Keratinocyte (primary cell): ENCODE results near the gene DLX4. TPM values are rescaled to one million over a fixed set of nuclear protein-coding genes. Genes with fewer than 3 reads are reported as not detected.

Experiments
- DNase-seq: peaks from one replicate; pipeline ENCODE4 v3.0.0-alpha.2; 2011; ENCODE audit warnings: low read depth, missing footprints, low spot score
- FAIRE-seq: peaks from 2 replicates; lab custom pipeline; 2011; peaks lifted over from hg19 to GRCh38; lab: Jason Lieb, UNC
- H2AFZ ChIP-seq: 2 replicates; pipeline ENCODE4 v1.6.0; 2012; ENCODE audit warnings: low read length, control low read depth, inconsistent platforms; ENCODE audit not compliant: control insufficient read depth
- H3K27ac ChIP-seq: 2 replicates; pipeline ENCODE4 v1.5.1; 2011; ENCODE audit warnings: low read length; ENCODE audit not compliant: control insufficient read depth, insufficient read depth
- H3K27me3 ChIP-seq: 3 replicates; pipeline ENCODE4 v1.6.0; 2011; ENCODE audit warnings: low read length; ENCODE audit not compliant: control insufficient read depth, insufficient read depth; ENCODE audit errors: extremely low read depth
- H3K36me3 ChIP-seq, 2 experiments: 2 replicates in 1 of 2; 3 replicates in 1 of 2; pipeline ENCODE4 v1.5.1; 2011; ENCODE audit warnings: low read length in 2 of 2, mild to moderate bottlenecking in 1 of 2; ENCODE audit not compliant: control insufficient read depth in 2 of 2, insufficient read depth in 2 of 2; ENCODE audit errors: extremely low read depth in 1 of 2
- H3K4me1 ChIP-seq: 3 replicates; pipeline ENCODE4 v1.5.1; 2011; ENCODE audit warnings: low read length; ENCODE audit not compliant: control insufficient read depth, insufficient read depth; ENCODE audit errors: extremely low read depth
- H3K4me2 ChIP-seq: 3 replicates; pipeline ENCODE4 v1.6.0; 2011; ENCODE audit warnings: low read depth, low read length; ENCODE audit not compliant: control insufficient read depth, insufficient read depth; ENCODE audit errors: extremely low read depth
- H3K4me3 ChIP-seq, 3 experiments: fragments of 200-600 bp in 1 of 3; sonication (generic) in 1 of 3; 2 replicates in 2 of 3; 3 replicates in 1 of 3; pipeline ENCODE4 v1.5.1; 2011 to 2016; ENCODE audit warnings: low read length in 3 of 3, mild to moderate bottlenecking in 3 of 3, control low read depth in 2 of 3, inconsistent platforms in 1 of 3, low read depth in 1 of 3, mixed read lengths in 1 of 3, mixed run types in 1 of 3, moderate library complexity in 1 of 3; ENCODE audit not compliant: control insufficient read depth in 2 of 3, insufficient read depth in 2 of 3; ENCODE audit errors: extremely low read depth in 1 of 3
- H3K79me2 ChIP-seq: 2 replicates; pipeline ENCODE4 v1.6.0; 2012; ENCODE audit warnings: low read length; ENCODE audit not compliant: control insufficient read depth, insufficient read depth
- H3K9ac ChIP-seq: 3 replicates; pipeline ENCODE4 v1.6.0; 2011; ENCODE audit warnings: low read length; ENCODE audit not compliant: control insufficient read depth, insufficient read depth; ENCODE audit errors: extremely low read depth
- H3K9me1 ChIP-seq: 3 replicates; pipeline ENCODE4 v1.6.0; 2011; ENCODE audit warnings: low read length; ENCODE audit not compliant: control insufficient read depth, insufficient read depth; ENCODE audit errors: extremely low read depth
- H3K9me3 ChIP-seq: 2 replicates; pipeline ENCODE4 v1.5.1; 2012; ENCODE audit warnings: low read depth, low read length; ENCODE audit not compliant: control insufficient read depth
- H4K20me1 ChIP-seq: 3 replicates; pipeline ENCODE4 v1.6.0; 2011; ENCODE audit warnings: low read length; ENCODE audit not compliant: control insufficient read depth, insufficient read depth; ENCODE audit errors: extremely low read depth
- CTCF ChIP-seq, 3 experiments: IDR thresholded peaks in 1 of 3; conservative IDR thresholded peaks in 1 of 3; optimal IDR thresholded peaks in 1 of 3; 2 replicates in 2 of 3; 3 replicates in 1 of 3; pipeline versions ENCODE3 to v1.5.1; 2011; ENCODE audit warnings: low read length in 3 of 3, mild to moderate bottlenecking in 3 of 3, moderate library complexity in 2 of 3, control low read depth in 1 of 3, inconsistent platforms in 1 of 3; ENCODE audit not compliant: insufficient read depth in 2 of 3; ENCODE audit errors: extremely low read depth in 1 of 3
- EZH2 ChIP-seq: IDR thresholded peaks from one replicate; pipeline ENCODE4 v1.6.1; 2012; ENCODE audit warnings: inconsistent platforms, mild to moderate bottlenecking, low read length, moderate library complexity
- dilution Hi-C: fragments of 300-500 bp; cut with MboI; formaldehyde crosslinking; loops from one replicate; pipeline ENCODE4 v1.7.0; 2020; ENCODE audit warnings: low sequenced_read_pairs; ENCODE audit not compliant: extremely low pct_ligation_motif_present
- polyA plus RNA-seq, 5 experiments: library from polyadenylated mRNA; depleted of rRNA in 3 of 5; stranded (reverse) in 3 of 5; stranded (forward) in 1 of 5; unstranded in 1 of 5; fragments of >200 nt; gene quantifications; 1 replicate in 1 of 5; 2 replicates in 3 of 5; 3 replicates in 1 of 5; pipeline versions ENCODE4 v1.2.1 to v1.2.3, GENCODE V29; 2011 to 2012; ENCODE audit warnings: missing spikeins in 2 of 5, low read depth in 1 of 5, low replicate concordance in 1 of 5

The DLX4 gene
- polyA plus RNA-seq, 1 donor (not counting 4 experiments of a cell fraction or from before 2014, with no cell fraction given) = 0.18 TPM

GRCh38 chr17:49951362-49952082 is 17.5 kb upstream of the DLX4 start:
- H3K79me2 ChIP-seq = no peaks in the 10 kb centered on the region
- no peak overlapping the region for H3K4me2 ChIP-seq
- H3K36me3 ChIP-seq = no peaks in the 10 kb centered on the region
- H3K27me3 ChIP-seq = peaks cover 15% of the 10 kb centered on the region
- H4K20me1 ChIP-seq = no peaks in the 10 kb centered on the region
- DNase-seq = no peak
- no peak overlapping the region for H3K27ac ChIP-seq
- H2AFZ ChIP-seq = no peak overlapping the region
- no peak overlapping the region for H3K4me3 ChIP-seq
- H3K4me1 ChIP-seq = no peaks in the 10 kb centered on the region
- H3K9me3 ChIP-seq = no peaks in the 10 kb centered on the region
- dilution Hi-C loops = no loop called here
- no peaks in the 10 kb centered on the region for H3K9me1 ChIP-seq
- TF ChIP-seq CTCF (optimal IDR thresholded peaks at IDR 0.05 in 1 of 3, IDR thresholded peaks at IDR 0.05 in 1 of 3, conservative IDR thresholded peaks at IDR 0.05 in 1 of 3; ENCODE audit: extremely low read depth in 1 of 3, insufficient read depth in 2 of 3, low read length in 3 of 3) (no peak), EZH2 (no peak)
- FAIRE-seq = no peak
- H3K9ac ChIP-seq = no peak overlapping the region

GRCh38 chr17:49952209-49952911 is 16.6 kb upstream of the DLX4 start:
- no peaks in the 10 kb centered on the region for H3K9me1 ChIP-seq
- no peak overlapping the region for H3K4me3 ChIP-seq
- dilution Hi-C loops = no loop called here
- peaks cover 12% of the 10 kb centered on the region for H3K27me3 ChIP-seq
- no peaks in the 10 kb centered on the region for H3K79me2 ChIP-seq
- no peak overlapping the region for H3K4me2 ChIP-seq
- H3K4me1 ChIP-seq = no peaks in the 10 kb centered on the region
- TF ChIP-seq EZH2 (no peak), CTCF (optimal IDR thresholded peaks at IDR 0.05 in 1 of 3, IDR thresholded peaks at IDR 0.05 in 1 of 3, conservative IDR thresholded peaks at IDR 0.05 in 1 of 3; ENCODE audit: extremely low read depth in 1 of 3, insufficient read depth in 2 of 3, low read length in 3 of 3) (peak; percentile 96 to 99 (median 98))
- no peak overlapping the region for H3K27ac ChIP-seq
- no peaks in the 10 kb centered on the region for H3K36me3 ChIP-seq
- no peaks in the 10 kb centered on the region for H4K20me1 ChIP-seq
- FAIRE-seq = peak; percentile 89
- H3K9ac ChIP-seq = no peak overlapping the region
- H3K9me3 ChIP-seq = no peaks in the 10 kb centered on the region
- DNase-seq = peak; percentile 55
- H2AFZ ChIP-seq = no peak overlapping the region
